H1 (cell line): ENCODE data around the gene GCFC2. TPM values are rescaled to one million over a fixed set of nuclear protein-coding genes. Genes with fewer than 3 reads are reported as not detected.

ENCODE experiments used
- CEBPB ChIP-seq: IDR thresholded peaks from 2 replicates; pipeline ENCODE4 v1.6.1; 2012; ENCODE audit warnings: low read depth, low read length
- MAFK ChIP-seq: IDR thresholded peaks from 2 replicates; pipeline ENCODE4 v1.6.1; 2012; ENCODE audit warnings: low read depth, mild to moderate bottlenecking, improper control_type of control experiment, low read length
- PHF8 ChIP-seq: fragments of 200-600 bp; sonication (generic); conservative IDR thresholded peaks from 2 replicates; pipeline ENCODE4 v1.7.1; 2012; ENCODE audit warnings: low read depth, mild to moderate bottlenecking, inconsistent platforms, low read length, moderate library complexity
- RAD21 ChIP-seq, 2 experiments: IDR thresholded peaks in 1 of 2; conservative IDR thresholded peaks in 1 of 2; 2 replicates each; pipeline ENCODE4 v1.6.1; 2011; ENCODE audit warnings: low read depth in 2 of 2, low read length in 2 of 2, improper control_type of control experiment in 1 of 2, inconsistent platforms in 1 of 2, mild to moderate bottlenecking in 1 of 2, moderate library complexity in 1 of 2
- RXRA ChIP-seq: IDR thresholded peaks from 2 replicates; pipeline ENCODE4 v1.6.1; 2011; ENCODE audit warnings: low read depth, mild to moderate bottlenecking, low read length, moderate library complexity; ENCODE audit not compliant: insufficient read depth
- SIX5 ChIP-seq: IDR thresholded peaks from 2 replicates; pipeline ENCODE4 v1.6.1; 2011; ENCODE audit warnings: mild to moderate bottlenecking, low read depth, low read length
- SP1 ChIP-seq: IDR thresholded peaks from 2 replicates; pipeline ENCODE4 v1.6.1; 2011; ENCODE audit warnings: low read depth, low read length
- SRF ChIP-seq: IDR thresholded peaks from 2 replicates; pipeline ENCODE4 v1.6.1; 2011; ENCODE audit warnings: mild to moderate bottlenecking, low read depth, low read length, moderate library complexity
- TCF12 ChIP-seq: IDR thresholded peaks from 2 replicates; pipeline ENCODE4 v1.6.1; 2011; ENCODE audit warnings: low read depth, mild to moderate bottlenecking, low read length
- polyA plus RNA-seq, 7 experiments: library from polyadenylated mRNA; depleted of rRNA in 3 of 7; stranded (reverse) in 5 of 7; unstranded in 2 of 7; fragments of >200 nt in 5 of 7; fragments of 200-250 nt in 2 of 7; gene quantifications; 1 replicate in 5 of 7; 2 replicates in 1 of 7; 4 replicates in 1 of 7; pipeline versions ENCODE4 v1.2.1 to v1.2.3, GENCODE V29; 2011 to 2013; ENCODE audit warnings: missing spikeins in 2 of 7, mixed read lengths in 2 of 7
- total RNA-seq: library from RNA; stranded (reverse); fragmentation: NEBNext Ultra II Directional; extraction: Animal tissue kit (Norgen Biotek cat#: 25700); gene quantifications from 2 replicates; pipeline ENCODE4 v1.2.1, GENCODE V29; 2021
- TF ChIP-seq, protein P1 (sequence below): IDR thresholded peaks from 2 replicates; pipeline ENCODE4 v1.6.1; 2011; ENCODE audit warnings: low read depth, mild to moderate bottlenecking, low read length; ENCODE audit not compliant: insufficient read depth
- TF ChIP-seq, protein P2 (sequence below): IDR thresholded peaks from 2 replicates; pipeline ENCODE4 v1.6.1; 2012; ENCODE audit warnings: low read length, inconsistent platforms
- TF ChIP-seq, protein P3 (sequence below): IDR thresholded peaks from 2 replicates; pipeline ENCODE4 v1.6.1; 2012; ENCODE audit warnings: inconsistent platforms
- TF ChIP-seq, protein P4 (sequence below), 3 experiments: IDR thresholded peaks; 1 replicate in 2 of 3; 2 replicates in 1 of 3; pipeline versions ENCODE4 v1.5.1 to v1.6.1; 2011; ENCODE audit warnings: low read length in 3 of 3, mild to moderate bottlenecking in 3 of 3, inconsistent platforms in 2 of 3, low read depth in 1 of 3, moderate library complexity in 1 of 3; ENCODE audit not compliant: insufficient read depth in 1 of 3; ENCODE audit errors: control extremely low read depth in 1 of 3

The GCFC2 gene
- total and polyA plus RNA-seq, 2 of the 8 experiments (the other 6 are each of a cell fraction or from before 2014, with no cell fraction given), result 5.6 to 19.1 TPM

DNA sequence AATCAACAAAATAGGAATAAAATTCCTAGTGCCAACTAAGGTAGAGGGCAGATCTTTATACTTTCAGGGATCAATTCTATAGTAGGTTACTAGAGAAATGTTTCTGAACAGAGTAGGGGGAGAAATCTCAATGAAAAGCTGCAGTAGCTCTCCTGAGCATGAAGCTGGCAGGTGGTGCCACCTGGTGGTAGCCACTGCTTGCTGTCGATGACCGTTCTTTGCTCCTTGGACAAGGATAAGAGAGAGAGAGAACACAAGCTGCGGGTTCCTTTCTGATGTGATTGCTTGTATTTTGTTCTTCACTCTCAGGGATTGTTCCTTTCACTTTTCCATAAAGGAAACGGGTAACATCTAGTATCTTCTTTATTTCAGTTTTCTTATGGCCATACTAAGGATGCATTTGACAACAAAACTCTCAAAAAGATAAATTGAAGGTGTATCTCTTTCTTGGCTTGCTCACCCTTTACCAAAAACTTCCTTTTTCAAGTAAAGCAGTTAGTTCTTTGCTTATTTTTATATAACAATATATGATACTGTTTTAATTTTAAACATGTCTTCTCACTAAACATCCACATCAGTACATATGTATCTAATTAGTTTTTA lies 82.7 kb downstream of the GCFC2 start (continued):
- TF ChIP-seq, protein P1, sequence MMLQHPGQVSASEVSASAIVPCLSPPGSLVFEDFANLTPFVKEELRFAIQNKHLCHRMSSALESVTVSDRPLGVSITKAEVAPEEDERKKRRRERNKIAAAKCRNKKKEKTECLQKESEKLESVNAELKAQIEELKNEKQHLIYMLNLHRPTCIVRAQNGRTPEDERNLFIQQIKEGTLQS, result no peak
- TF ChIP-seq MAFK (no peak), SP1 (no peak), PHF8 (no peak), SIX5 (no peak), TCF12 (no peak), RXRA (0 out of 2 replicates have a peak, but pooled peaks have one; percentile 21), RAD21 (IDR thresholded peaks at IDR 0.05 in 1 of 2, conservative IDR thresholded peaks at IDR 0.05 in 1 of 2; ENCODE audit: low read depth in 2 of 2, low read length in 2 of 2) (peak; percentile 88 to 89), SRF (no peak), CEBPB (no peak)
- TF ChIP-seq, protein P2, sequence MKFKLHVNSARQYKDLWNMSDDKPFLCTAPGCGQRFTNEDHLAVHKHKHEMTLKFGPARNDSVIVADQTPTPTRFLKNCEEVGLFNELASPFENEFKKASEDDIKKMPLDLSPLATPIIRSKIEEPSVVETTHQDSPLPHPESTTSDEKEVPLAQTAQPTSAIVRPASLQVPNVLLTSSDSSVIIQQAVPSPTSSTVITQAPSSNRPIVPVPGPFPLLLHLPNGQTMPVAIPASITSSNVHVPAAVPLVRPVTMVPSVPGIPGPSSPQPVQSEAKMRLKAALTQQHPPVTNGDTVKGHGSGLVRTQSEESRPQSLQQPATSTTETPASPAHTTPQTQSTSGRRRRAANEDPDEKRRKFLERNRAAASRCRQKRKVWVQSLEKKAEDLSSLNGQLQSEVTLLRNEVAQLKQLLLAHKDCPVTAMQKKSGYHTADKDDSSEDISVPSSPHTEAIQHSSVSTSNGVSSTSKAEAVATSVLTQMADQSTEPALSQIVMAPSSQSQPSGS, result no peak
- TF ChIP-seq, protein P3, sequence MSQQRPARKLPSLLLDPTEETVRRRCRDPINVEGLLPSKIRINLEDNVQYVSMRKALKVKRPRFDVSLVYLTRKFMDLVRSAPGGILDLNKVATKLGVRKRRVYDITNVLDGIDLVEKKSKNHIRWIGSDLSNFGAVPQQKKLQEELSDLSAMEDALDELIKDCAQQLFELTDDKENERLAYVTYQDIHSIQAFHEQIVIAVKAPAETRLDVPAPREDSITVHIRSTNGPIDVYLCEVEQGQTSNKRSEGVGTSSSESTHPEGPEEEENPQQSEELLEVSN, result no peak
- TF ChIP-seq, protein P4, sequence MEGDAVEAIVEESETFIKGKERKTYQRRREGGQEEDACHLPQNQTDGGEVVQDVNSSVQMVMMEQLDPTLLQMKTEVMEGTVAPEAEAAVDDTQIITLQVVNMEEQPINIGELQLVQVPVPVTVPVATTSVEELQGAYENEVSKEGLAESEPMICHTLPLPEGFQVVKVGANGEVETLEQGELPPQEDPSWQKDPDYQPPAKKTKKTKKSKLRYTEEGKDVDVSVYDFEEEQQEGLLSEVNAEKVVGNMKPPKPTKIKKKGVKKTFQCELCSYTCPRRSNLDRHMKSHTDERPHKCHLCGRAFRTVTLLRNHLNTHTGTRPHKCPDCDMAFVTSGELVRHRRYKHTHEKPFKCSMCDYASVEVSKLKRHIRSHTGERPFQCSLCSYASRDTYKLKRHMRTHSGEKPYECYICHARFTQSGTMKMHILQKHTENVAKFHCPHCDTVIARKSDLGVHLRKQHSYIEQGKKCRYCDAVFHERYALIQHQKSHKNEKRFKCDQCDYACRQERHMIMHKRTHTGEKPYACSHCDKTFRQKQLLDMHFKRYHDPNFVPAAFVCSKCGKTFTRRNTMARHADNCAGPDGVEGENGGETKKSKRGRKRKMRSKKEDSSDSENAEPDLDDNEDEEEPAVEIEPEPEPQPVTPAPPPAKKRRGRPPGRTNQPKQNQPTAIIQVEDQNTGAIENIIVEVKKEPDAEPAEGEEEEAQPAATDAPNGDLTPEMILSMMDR (IDR thresholded peaks at IDR 0.05; ENCODE audit: control extremely low read depth in 1 of 3, insufficient read depth in 1 of 3, low read depth in 1 of 3, low read length in 3 of 3), result peak; percentile 90 to 93 (median 90)
